Measurements from ENCODE around the gene MACROD2.
"Not testable (repeated sequence)": the region's sequence is repeated elsewhere in the genome, so short reads cannot be mapped to it uniquely, and the experiment has no call there.

MACROD2 gene

DNA sequence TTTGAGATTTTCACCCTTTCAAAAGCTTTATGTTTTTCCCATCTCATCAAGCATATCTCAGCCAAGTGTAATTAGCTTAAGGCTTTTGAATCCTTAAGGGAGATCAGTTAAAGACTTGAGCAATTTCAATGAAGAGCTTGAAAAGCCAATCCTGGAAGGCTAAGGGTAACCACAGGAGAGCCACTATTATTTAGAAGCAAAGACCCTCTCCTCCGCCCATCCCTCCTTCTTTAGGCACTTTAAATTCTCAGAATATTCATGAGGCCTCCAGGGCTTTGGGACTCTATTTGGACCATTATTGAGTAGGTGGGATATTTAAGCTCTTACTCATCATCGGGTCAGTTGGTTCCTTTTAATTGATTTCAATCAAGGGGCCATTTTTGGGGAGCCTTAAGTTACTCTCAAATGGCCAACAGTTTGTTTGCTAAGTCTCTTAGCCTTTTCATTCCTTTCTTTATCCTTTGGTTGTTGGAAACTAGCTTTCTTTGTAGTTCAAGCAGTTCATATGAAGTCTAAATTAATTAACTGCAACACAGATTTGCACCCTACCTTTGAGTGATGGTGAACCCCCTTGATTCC lies 2010.7 kb downstream of the MACROD2 start:
- no peak for DNase-seq (ENCODE audit: low read depth in 2 of 2)

- DNase-seq (ENCODE audit: low read depth in 2 of 2) = no peak
Observed at GRCh38 chr20:16007164-16007563, 2011.8 kb downstream of the MACROD2 start.

GRCh38 chr20:16007962-16008361 lies 2012.6 kb downstream of the MACROD2 start:
- DNase-seq (ENCODE audit: low read depth in 2 of 2) = no peak

DNA sequence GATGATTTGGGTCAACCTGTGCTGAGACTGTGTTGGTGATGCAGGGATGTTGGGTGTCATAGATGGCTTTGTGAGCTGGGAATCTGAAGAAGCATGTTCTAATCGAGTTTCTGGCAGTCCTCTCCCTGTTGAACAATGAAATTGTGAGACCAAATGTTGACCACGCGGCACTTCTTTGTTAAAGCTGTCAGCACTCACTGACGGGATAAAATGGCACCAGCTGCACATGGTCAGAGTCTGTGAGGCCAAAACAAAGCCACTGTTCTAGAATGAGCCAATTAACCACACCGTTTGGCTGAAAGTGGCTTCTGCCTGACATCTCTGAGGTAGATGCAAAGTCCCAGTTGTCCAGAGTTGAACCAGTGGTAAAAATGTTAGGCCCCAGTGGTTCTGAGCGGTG lies 2015.7 kb downstream of the MACROD2 start:
- DNase-seq (ENCODE audit: low read depth in 2 of 2) = no peak

GRCh38 chr20:16011519-16011918 lies 2016.2 kb downstream of the MACROD2 start:
- DNase-seq (ENCODE audit: low read depth in 2 of 2) = no peak

DNA sequence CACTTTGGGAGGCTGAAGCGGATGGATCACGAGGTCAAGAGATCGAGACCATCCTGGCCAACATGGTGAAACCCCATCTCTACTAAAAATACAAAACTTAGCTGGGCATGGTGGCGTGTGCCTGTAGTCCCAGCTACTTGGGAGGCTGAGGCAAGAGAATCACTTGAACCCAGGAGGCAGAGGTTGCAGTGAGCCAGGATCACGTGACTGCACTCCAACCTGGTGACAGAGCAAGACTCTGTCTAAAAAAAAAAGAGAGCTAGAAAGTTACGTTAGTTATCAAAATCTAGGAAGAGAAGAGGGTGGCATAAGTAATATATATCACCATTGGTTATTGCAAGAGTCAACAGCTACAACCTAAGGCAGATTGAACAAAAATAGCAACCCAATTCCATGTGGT lies 2017.6 kb downstream of the MACROD2 start:
- not testable (repeated sequence) for DNase-seq (ENCODE audit: low read depth in 2 of 2)

- no peak for DNase-seq (ENCODE audit: low read depth in 2 of 2)
Observed at GRCh38 chr20:16013631-16014030, 2018.3 kb downstream of the MACROD2 start.

- no peak for DNase-seq (ENCODE audit: low read depth in 2 of 2)
Observed at GRCh38 chr20:16014436-16014835, 2019.1 kb downstream of the MACROD2 start.

- no peak for DNase-seq (ENCODE audit: low read depth in 2 of 2)
Observed at GRCh38 chr20:16017656-16018055, 2022.3 kb downstream of the MACROD2 start.

DNA sequence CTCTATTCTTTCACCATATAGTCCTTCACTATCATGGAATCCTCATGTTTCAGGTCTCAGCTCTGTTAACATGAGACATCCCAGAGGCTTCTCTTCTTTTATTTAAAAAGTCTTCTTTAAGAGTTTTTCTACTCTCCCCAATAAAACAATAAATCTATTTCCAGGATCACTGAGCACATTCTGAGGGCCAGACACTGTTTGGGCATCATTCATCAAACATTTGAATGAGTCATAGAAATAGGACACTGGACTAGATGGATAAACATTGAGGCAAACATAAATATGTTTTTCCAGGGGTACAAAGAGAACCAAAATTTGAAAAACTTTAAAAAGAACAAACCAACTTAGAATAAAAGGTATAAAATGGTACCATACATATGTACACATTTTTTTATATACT lies 2023.6 kb downstream of the MACROD2 start:
- no peak for DNase-seq (ENCODE audit: low read depth in 2 of 2)

DNA sequence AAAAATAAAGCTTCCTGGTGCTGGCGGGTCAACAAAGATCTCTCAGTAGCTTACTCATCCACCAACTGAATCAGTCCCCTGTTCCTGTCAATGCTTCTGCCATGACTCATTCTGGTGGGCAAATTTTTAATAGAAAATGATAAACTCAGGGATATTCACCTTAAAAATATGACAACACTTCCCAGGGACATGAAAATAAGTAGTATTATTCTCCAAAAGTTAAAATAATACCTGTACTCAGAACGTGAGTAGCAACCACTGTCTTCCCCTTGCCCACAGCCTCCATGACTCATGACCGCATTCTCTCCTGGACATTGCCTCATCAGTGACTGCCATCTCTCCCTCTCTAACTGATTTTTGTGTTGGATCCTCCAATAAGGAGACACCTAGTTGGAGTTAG lies 2025.7 kb downstream of the MACROD2 start:
- DNase-seq (ENCODE audit: low read depth in 2 of 2) = no peak

- DNase-seq (ENCODE audit: low read depth in 2 of 2) = no peak
Observed at GRCh38 chr20:16025084-16025483, 2029.8 kb downstream of the MACROD2 start.

DNA sequence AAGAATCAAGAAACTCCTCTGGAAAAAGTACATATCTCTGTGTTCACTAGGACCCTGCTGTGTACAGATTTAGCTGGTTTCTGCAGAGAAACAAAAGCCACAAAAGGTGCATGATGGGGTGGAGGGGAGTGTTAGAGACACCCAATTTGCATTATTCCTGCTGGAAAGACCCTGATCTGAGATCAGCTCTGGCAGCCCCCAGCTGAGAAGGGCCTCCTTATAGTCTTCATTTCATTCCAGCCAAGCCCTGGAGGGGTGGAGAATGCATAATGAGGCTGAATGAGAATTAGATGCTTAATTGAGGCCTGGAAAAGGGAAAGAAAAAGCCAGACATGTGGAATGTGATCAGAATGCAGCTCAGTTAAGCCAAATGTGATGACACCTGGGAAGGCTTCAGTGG lies 2032.4 kb downstream of the MACROD2 start:
- DNase-seq (ENCODE audit: low read depth in 2 of 2) = no peak

- DNase-seq (ENCODE audit: low read depth in 2 of 2) = no peak
Observed at GRCh38 chr20:16028923-16029322, 2033.6 kb downstream of the MACROD2 start.

DNA sequence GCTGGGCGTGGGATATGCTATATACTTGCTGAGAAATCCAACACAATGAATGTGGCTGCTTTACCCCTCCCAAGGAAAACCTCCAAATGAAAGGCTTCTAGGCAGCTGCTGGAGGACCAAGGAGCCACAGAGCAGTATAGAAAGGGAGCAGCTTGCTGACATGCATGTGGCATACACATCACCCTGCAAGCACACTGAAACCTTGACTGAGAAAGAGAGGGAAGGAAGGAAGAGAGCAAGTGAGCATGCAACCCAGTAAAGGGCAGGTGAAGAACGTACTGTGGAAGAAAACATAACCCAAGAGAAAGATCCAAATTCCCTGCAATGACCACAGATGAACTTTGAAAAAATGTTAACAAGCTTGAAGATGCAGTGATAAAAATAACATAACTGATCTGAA lies 2034.9 kb downstream of the MACROD2 start:
- no peak for DNase-seq (ENCODE audit: low read depth in 2 of 2)

GRCh38 chr20:16035576-16035975 lies 2040.3 kb downstream of the MACROD2 start:
- no peak for DNase-seq (ENCODE audit: low read depth in 2 of 2)

- no peak for DNase-seq (ENCODE audit: low read depth in 2 of 2)
Observed at GRCh38 chr20:16036331-16036730, 2041.0 kb downstream of the MACROD2 start.

DNA sequence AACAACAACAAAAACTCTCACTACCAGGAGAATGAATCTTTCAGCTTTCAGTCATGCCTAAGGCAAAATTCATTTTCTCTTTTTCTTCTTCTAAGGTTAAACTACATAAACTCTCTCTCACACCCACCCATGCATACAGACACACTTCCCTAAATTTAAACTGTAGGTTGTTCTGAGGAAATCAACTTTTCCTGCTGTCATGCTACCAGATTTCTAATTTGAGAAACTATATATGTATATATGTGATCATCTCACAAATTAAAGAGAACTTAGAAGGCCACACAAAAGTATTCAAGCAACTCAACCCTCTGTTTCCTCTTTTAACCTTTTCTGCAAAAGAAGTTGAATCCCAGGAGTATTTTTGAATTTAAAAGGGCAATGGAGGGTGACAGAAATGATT lies 2045.4 kb downstream of the MACROD2 start:
- no peak for DNase-seq (ENCODE audit: low read depth in 2 of 2)

- no peak for DNase-seq (ENCODE audit: low read depth in 2 of 2)
Observed at GRCh38 chr20:16042731-16043130, 2047.4 kb downstream of the MACROD2 start.

DNA sequence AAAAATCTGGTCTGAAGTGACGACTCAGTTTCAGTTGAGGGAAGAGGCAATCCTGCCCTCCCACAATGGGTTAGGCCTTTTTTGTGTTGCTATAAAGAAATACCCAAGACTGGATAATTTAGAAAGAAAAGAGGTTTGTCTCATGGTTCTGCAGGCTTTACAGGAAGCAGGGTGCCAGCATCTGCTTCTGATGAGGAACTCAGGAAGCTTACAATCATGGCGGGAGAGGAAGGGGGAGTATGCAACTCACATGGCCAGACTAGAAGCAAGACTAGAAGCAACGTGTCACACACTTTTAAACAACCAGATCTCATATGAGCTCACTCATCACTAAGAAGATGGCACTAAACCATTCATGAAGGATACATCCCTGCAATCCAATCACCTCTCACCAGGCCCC lies 2048.6 kb downstream of the MACROD2 start:
- no peak for DNase-seq (ENCODE audit: low read depth in 2 of 2)

GRCh38 chr20:16048876-16049275 lies 2053.6 kb downstream of the MACROD2 start:
- DNase-seq (ENCODE audit: low read depth in 2 of 2) = no peak

- DNase-seq (ENCODE audit: low read depth in 2 of 2) = no peak
Observed at GRCh38 chr20:16049529-16050093, 2054.3 kb downstream of the MACROD2 start.

DNA sequence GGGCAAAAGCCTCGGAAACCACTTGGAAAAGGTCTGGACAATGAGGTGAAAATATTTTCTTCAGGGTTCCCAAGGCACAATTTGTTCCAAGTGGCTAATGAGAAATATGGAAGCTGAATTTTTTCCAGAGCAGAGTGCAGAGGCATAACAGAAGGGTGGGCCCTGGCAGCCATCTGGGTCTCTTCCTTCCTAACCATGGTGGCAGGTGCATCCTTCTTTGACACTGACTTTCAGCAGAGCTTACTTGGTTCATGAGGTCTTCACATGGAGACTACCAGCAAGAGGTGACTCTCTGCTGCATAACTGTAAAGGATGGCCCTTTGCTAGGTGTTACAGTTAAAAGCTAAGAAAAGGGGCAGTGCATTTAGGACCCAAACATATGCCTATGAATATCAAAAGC lies 2055.1 kb downstream of the MACROD2 start:
- no peak for DNase-seq (ENCODE audit: low read depth in 2 of 2)

GRCh38 chr20:16051968-16052367 lies 2056.7 kb downstream of the MACROD2 start:
- no peak for DNase-seq (ENCODE audit: low read depth in 2 of 2)
